HG03108 (cell line): ENCODE measurements around the gene MGST1.
"Not testable (repeated sequence)": the region's sequence is repeated elsewhere in the genome, so short reads cannot be mapped to it uniquely, and the experiment has no call there.

Experiments used
- ATAC-seq: cut with Tn5 transposase; IDR thresholded peaks from one replicate; pipeline ENCODE4 v1.9.1; 2021; ENCODE audit warnings: moderate library complexity; ENCODE audit not compliant: unreplicated experiment

MGST1 gene

DNA sequence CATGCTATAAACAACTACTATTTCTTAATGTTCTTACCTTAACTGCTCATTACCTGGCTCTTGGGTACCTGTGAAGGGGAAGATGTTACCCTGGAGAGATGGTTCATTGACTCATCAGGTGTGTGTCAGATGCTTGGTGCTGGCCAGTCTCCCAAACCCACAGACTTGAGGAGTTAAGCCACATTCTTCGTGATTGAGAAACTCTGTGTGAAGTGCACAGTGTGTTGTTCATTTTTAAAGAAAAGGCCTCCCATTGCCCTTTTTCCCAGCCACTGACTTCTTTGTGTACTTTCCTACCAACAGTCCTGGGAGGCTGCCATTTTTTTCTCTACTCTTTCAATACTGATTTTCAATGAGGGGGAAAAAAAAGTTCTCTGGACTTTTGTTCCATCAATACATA is 3.2 kb downstream of the MGST1 start:
- no peak for ATAC-seq

GRCh38 chr12:16352481-16352880 is 5.0 kb downstream of the MGST1 start:
- no peak for ATAC-seq

- ATAC-seq: no peak
These were observed 11.4 kb downstream of the MGST1 start for GRCh38 chr12:16358878-16359277.

- no peak for ATAC-seq
These were observed 12.4 kb downstream of the MGST1 start for GRCh38 chr12:16359512-16360491.

DNA sequence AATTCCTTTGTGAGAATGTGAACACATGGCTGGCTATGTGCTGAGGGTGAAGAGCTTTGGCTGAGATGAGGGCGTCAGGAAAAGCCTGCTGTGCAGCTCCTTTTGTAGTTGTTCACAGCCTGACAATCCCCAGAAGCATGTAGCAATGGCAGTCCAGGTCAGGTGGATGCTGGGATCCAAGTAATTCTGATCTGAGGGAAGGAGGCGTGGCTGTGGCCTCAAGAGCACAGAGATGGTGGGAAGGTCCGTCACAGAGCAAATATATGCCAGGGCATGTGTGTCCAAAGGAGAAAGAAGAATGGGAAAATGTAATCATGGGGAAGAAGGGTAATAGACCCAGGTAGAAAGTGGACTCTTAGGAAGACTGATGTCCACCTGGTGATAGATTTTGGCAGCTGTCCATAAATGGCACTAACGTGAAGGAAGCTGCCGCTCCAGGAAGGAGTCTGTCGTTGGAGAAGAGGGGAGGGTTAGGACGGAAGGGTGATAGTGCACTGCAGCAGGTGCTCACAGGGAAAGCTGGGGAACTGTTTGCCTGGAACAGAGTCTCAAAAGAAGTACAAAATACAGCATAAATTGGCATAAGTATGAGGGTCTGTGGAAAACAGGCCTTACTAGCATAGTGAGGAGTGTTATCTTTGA is 13.8 kb downstream of the MGST1 start:
- no peak for ATAC-seq

- ATAC-seq: no peak
These were observed 15.1 kb downstream of the MGST1 start for GRCh38 chr12:16362550-16362949.

GRCh38 chr12:16369156-16369555 is 21.7 kb downstream of the MGST1 start:
- ATAC-seq: no peak

DNA sequence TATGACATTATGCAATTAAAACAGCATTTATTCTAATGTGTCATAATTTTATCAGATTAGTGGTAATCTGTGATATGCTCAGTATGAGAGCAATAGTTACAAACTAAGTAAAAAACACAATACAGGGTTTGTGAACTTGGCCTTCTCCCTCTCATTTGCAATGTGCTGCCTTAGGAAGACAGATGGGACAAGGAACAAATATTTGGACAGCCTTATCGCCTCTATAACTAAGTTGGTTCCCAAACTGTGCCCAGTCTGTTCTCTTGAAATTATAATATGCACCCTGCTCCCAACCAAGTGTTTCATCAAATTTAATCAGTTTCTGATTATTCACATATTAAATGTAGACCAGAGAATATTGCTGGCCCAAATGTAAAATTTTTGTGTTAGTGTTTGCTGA is 22.7 kb downstream of the MGST1 start:
- no peak for ATAC-seq

GRCh38 chr12:16382652-16383312 is 35.3 kb downstream of the MGST1 start:
- not testable (repeated sequence) for ATAC-seq

DNA sequence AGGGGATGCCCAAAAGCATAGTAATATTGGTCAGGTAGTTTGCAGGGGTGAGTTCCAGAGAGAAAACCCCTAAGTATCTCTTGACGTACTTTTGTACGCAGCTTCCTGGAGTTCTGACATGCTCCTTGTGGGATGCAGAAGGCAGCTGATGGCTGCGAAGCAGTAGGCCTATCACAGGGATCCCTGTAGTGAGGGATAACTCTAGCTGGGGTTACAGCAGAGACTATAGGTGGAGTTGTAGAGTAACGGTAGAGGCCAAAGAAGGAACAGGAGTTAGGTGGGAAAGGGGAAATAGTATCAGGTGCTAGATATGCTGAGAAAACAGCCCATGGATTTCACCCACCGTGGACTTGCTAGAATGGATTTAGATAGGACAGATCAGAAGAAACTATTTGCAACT is 37.3 kb downstream of the MGST1 start:
- no peak for ATAC-seq

DNA sequence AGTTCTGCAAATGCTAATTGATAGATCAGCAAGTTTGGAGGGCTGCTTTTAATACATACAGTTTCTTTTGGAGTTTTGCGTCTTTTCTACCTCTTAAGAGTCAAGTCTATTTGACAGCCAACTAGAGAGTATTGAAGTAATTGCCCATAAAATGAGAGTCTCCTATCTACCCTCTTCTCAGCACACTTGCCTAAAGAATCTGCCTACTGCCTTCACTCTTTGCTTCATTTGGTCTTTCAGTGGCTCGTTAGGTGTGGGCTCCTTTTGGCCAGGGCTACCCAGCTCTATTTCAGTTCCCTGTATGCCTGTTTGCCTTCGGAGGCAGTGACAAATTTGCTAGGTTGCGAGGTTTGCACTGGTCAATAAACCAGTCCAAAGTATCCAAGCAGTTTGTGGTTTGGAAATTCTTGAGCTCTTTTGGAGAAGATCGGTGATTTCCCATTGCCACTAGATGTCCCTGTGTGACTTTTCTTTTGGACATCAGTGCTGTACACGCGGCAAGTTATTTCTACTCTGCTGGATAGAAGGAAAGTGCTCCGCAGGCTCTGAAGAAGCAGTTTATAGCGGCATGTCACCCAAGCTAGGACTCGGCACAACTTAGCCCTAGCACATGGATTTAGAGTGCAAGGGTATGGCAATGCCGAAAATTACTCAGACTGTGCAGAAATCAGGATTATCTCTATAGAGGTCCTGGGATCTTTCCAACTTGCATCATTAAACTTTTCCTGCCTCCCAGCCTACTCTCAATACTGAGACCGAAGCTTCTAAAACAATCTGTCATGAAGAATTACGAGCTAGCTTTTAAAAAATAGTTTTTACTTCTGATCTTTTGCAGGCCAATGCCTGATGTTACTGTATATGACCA is 38.6 kb downstream of the MGST1 start:
- no peak for ATAC-seq

DNA sequence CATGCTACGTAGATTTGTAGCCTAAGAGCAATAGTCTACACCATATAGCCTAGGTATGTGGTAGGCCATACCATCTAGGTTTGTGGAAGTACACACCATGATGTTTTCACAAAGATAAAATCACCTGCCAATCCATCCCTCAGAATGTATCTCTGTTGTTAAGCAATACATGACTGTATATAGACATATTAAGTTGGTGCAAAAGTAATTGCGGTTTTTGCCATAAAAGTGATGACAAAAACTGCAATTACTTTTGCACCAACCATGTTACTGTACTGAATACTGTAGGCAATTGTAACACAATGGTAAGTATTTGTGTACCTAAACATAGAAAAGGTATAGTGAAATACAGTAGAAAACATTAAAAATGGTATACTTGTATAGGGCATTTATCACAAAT is 40.5 kb downstream of the MGST1 start:
- no peak for ATAC-seq

DNA sequence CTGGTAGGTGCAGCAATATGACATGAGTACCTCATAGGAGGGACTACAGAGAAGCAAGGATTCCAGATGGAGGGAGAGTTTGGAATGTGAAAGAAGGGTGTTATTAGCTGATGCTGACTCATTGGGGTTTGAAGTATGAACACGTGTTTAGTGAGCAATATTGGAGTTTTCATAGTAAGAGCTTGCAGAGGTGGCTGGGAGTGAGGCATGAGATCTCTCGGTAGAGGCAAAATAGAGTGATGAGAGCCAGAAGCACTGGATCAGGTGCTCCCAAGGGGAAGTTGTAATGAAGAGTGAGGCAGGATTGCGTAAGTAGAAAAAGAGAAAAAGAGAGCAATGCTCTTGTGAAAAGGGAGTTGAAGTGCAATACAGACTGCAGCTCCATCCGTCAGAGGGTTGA is 42.1 kb downstream of the MGST1 start:
- ATAC-seq: no peak

GRCh38 chr12:16392846-16393535 is 45.5 kb downstream of the MGST1 start:
- ATAC-seq: no peak

DNA sequence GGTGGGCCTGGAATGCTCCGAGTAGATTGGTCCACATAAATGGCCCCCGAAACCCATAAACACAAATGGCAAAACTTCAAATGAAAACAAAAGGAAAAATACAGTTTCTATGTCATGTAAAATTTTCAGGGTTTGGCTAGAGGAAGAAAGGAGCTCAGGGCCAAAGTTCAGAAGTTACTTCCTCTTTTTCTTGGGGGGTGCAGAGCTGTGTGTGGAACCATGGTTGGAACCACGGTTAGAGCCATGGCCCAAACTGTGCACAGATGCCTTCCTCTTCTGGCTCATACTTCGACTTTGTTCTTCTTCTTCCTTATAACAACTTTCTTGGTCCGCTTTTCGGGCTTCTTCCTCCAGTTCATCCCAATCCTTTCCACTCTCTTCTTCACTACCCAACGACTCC is 51.7 kb downstream of the MGST1 start:
- no peak for ATAC-seq

GRCh38 chr12:16401835-16402234 is 54.4 kb downstream of the MGST1 start:
- not testable (repeated sequence) for ATAC-seq

- no peak for ATAC-seq
These were observed 59.9 kb downstream of the MGST1 start for GRCh38 chr12:16407346-16407745.
